ENCODE data around the gene ABR.

DNA sequence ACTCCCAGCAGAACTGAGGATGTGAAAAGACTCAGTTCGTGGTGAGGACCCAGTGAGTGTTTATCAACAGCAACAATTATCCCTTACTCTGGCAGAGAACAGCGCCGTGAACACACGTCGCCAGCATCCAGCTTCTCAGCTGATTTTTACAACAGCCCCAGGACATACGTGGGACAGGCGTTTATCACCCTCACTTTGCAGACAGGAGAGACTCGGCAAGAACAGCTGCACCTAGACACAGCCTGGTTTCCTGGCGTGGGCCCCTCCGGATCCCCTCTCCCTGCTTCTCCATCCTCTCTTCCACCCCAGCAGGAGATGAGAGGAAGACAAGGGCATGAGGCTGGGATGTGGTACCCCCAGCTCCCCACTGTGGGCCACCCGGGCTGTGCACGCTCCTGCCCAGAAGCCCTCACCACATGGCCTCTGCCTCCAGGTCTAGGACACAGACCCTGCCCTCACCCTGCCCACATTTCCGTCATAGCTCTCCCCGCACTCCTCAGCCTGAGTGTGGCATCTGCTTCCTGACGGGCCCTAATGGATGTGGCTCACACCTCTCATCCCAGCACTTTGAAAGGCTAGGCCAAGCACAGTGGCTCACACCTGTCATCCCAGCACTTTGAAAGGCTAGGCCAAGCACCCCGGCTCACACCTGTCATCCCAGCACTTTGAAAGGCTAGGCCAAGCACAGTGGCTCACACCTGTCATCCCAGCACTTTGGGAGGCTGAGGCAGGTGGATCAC is 17.5 kb downstream of the ABR start:
- TF ChIP-seq, protein P1, sequence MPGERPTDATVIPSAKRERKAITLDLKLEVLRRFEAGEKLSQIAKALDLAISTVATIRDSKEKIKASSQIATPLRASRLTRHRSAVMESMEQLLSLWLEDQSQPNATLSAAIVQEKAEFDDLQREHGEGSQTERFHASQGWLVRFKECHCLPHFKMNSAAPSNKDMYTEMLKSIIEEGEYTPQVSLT (CRISPR knock-in tag; IDR thresholded peaks at IDR 0.05; ENCODE audit: borderline replicate concordance, low read depth), result no peak
- TF ChIP-seq ZKSCAN1 (IDR thresholded peaks at IDR 0.05; ENCODE audit: low read length) (no peak), ATF1 (CRISPR knock-in tag; IDR thresholded peaks at IDR 0.05) (no peak), EZH2 (conservative IDR thresholded peaks at IDR 0.05; ENCODE audit: low read depth, low read length) (no peak), MYC (CRISPR knock-in tag; IDR thresholded peaks at IDR 0.05; ENCODE audit: borderline replicate concordance) (no peak), SAP130 (CRISPR knock-in tag; IDR thresholded peaks at IDR 0.05; ENCODE audit: low read depth) (no peak), SIN3A (IDR thresholded peaks at IDR 0.05; ENCODE audit: borderline replicate concordance, low read depth, low read length) (no peak), MEIS1 (CRISPR knock-in tag; IDR thresholded peaks at IDR 0.05; ENCODE audit: borderline replicate concordance) (no peak), CREB3 (CRISPR knock-in tag; IDR thresholded peaks at IDR 0.05) (no peak), POLR2A (IDR thresholded peaks at IDR 0.05; ENCODE audit: insufficient read depth in 1 of 2, low read depth in 2 of 2, low read length in 2 of 2) (no peak), BCLAF1 (IDR thresholded peaks at IDR 0.05) (no peak), ATRX (CRISPR knock-in tag; IDR thresholded peaks at IDR 0.05; ENCODE audit: borderline replicate concordance) (no peak)
- TF ChIP-seq, protein P2, sequence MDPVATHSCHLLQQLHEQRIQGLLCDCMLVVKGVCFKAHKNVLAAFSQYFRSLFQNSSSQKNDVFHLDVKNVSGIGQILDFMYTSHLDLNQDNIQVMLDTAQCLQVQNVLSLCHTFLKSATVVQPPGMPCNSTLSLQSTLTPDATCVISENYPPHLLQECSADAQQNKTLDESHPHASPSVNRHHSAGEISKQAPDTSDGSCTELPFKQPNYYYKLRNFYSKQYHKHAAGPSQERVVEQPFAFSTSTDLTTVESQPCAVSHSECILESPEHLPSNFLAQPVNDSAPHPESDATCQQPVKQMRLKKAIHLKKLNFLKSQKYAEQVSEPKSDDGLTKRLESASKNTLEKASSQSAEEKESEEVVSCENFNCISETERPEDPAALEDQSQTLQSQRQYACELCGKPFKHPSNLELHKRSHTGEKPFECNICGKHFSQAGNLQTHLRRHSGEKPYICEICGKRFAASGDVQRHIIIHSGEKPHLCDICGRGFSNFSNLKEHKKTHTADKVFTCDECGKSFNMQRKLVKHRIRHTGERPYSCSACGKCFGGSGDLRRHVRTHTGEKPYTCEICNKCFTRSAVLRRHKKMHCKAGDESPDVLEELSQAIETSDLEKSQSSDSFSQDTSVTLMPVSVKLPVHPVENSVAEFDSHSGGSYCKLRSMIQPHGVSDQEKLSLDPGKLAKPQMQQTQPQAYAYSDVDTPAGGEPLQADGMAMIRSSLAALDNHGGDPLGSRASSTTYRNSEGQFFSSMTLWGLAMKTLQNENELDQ (CRISPR knock-in tag; IDR thresholded peaks at IDR 0.05; ENCODE audit: borderline replicate concordance), result no peak
- TF ChIP-seq, protein P3, sequence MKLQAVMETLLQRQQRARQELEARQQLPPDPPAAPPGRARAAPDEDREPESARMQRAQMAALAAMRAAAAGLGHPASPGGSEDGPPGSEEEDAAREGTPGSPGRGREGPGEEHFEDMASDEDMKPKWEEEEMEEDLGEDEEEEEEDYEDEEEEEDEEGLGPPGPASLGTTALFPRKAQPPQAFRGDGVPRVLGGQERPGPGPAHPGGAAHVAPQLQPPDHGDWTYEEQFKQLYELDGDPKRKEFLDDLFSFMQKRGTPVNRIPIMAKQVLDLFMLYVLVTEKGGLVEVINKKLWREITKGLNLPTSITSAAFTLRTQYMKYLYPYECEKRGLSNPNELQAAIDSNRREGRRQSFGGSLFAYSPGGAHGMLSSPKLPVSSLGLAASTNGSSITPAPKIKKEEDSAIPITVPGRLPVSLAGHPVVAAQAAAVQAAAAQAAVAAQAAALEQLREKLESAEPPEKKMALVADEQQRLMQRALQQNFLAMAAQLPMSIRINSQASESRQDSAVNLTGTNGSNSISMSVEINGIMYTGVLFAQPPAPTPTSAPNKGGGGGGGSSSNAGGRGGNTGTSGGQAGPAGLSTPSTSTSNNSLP (IDR thresholded peaks at IDR 0.05; ENCODE audit: low read depth, low read length), result no peak
